SU-DHL-6 (cell line): ENCODE measurements around the gene SELENON.

Experiments used
- H2AFZ ChIP-seq: fragments of 200-600 bp; sonication (generic); 2 replicates; pipeline ENCODE4 v1.6.1; 2014; ENCODE audit warnings: low read depth, mild to moderate bottlenecking, moderate library complexity, mixed read lengths, antibody characterized with exemption, low read length; ENCODE audit not compliant: severe bottlenecking
- H3F3A ChIP-seq: fragments of 200-600 bp; shearing (Covaris generic); 2 replicates; pipeline ENCODE4 v1.6.0; 2016; ENCODE audit warnings: antibody characterized with exemption, mild to moderate bottlenecking; ENCODE audit not compliant: insufficient read depth
- H3K27ac ChIP-seq: fragments of 200-600 bp; sonication (generic); 2 replicates; pipeline ENCODE4 v1.5.1; 2016; ENCODE audit warnings: low read depth, mild to moderate bottlenecking, low read length, moderate library complexity, mixed read lengths
- H3K27me3 ChIP-seq: fragments of 200-600 bp; sonication (generic), shearing (Covaris generic); 2 replicates; pipeline ENCODE4 v1.6.0; 2014; ENCODE audit warnings: mild to moderate bottlenecking, low read length
- H3K36me3 ChIP-seq: fragments of 200-600 bp; sonication (generic); 2 replicates; pipeline ENCODE4 v1.6.1; 2014; ENCODE audit warnings: mild to moderate bottlenecking, low read length, mixed read lengths
- H3K4me2 ChIP-seq: fragments of 300-600, 200-600 bp; shearing (Covaris generic), sonication (generic); 2 replicates; pipeline ENCODE4 v1.6.0; 2014; ENCODE audit warnings: low read length, low read depth, mild to moderate bottlenecking; ENCODE audit not compliant: poor library complexity, severe bottlenecking
- H3K4me3 ChIP-seq: fragments of 200-600 bp; sonication (generic); 2 replicates; pipeline ENCODE4 v1.5.1; 2014; ENCODE audit warnings: antibody characterized with exemption, low read length, mild to moderate bottlenecking, mixed read lengths; ENCODE audit not compliant: insufficient read depth, poor library complexity, severe bottlenecking
- H3K79me2 ChIP-seq: fragments of 200-600 bp; sonication (generic); 2 replicates; pipeline ENCODE4 v1.6.1; 2014; ENCODE audit warnings: mild to moderate bottlenecking, low read length, moderate library complexity; ENCODE audit not compliant: insufficient read depth
- H3K9ac ChIP-seq: fragments of 200-600 bp; sonication (generic); 2 replicates; pipeline ENCODE4 v1.7.0; 2014; ENCODE audit warnings: mild to moderate bottlenecking, low read length
- H3K9me2 ChIP-seq: fragments of 200-600 bp; sonication (generic); replicated peaks from 2 replicates; pipeline ENCODE4 v1.6.1; 2014; ENCODE audit warnings: low read length; ENCODE audit not compliant: insufficient read depth
- H3K9me3 ChIP-seq: fragments of 200-600 bp; sonication (generic); 2 replicates; pipeline ENCODE4 v1.6.1; 2014; ENCODE audit warnings: low read length, mixed read lengths; ENCODE audit not compliant: insufficient read depth
- H4K20me1 ChIP-seq: fragments of 200-600 bp; sonication (generic); 2 replicates; pipeline ENCODE4 v1.6.1; 2014; ENCODE audit warnings: low read depth, mild to moderate bottlenecking, antibody characterized with exemption, low read length, moderate library complexity, mixed read lengths
- CTCF ChIP-seq: fragments of 200-600 bp; sonication (generic); IDR thresholded peaks from one replicate; pipeline ENCODE4 v1.5.1; 2017; ENCODE audit warnings: antibody characterized with exemption, mild to moderate bottlenecking, low read length, moderate library complexity; ENCODE audit not compliant: insufficient read depth, poor library complexity, severe bottlenecking
- EZH2phosphoT487 ChIP-seq: fragments of 200-600 bp; sonication (generic), shearing (Covaris generic); conservative IDR thresholded peaks from 2 replicates; pipeline ENCODE4 v1.6.1; 2018; ENCODE audit warnings: mild to moderate bottlenecking, antibody characterized with exemption, low read length, moderate library complexity, mixed read lengths

SELENON gene

GRCh38 chr1:25800703-25801377 is 847 bp downstream of the SELENON start:
- no peaks in the 10 kb centered on the region for H3K27me3 ChIP-seq
- no peaks in the 10 kb centered on the region for H3K79me2 ChIP-seq
- H3K9me3 ChIP-seq: no peaks in the 10 kb centered on the region
- H3K9me2 ChIP-seq: no peaks in the 10 kb centered on the region
- no peak overlapping the region for H3K4me3 ChIP-seq
- TF ChIP-seq CTCF (no peak), EZH2phosphoT487 (no peak)
- H3F3A ChIP-seq: no peaks in the 10 kb centered on the region
- no peak overlapping the region for H3K27ac ChIP-seq
- no peaks in the 10 kb centered on the region for H4K20me1 ChIP-seq
- no peak overlapping the region for H2AFZ ChIP-seq
- H3K9ac ChIP-seq: no peak overlapping the region
- peak overlapping the region; percentile 30 for H3K4me2 ChIP-seq
- no peaks in the 10 kb centered on the region for H3K36me3 ChIP-seq

DNA sequence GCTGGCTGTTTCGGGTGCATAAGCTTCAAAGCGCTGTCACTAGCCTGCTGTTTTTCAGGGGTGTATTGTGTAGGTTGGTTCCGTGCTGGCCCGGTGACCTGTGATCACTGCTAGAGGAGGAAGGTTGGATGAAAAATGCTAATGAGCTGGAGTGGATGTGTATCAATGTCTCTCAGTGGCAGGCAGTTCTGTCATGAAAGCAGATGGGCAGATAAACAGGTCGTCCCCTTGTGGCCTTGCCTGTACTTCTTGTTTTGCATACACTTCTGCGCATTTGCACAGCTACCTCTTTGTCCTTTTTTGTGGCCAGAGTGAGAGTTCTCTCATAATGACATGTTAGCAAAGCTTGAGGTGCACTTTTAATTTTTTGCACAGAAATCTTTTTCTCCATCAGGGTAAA is 2.9 kb downstream of the SELENON start:
- no peaks in the 10 kb centered on the region for H3K9me3 ChIP-seq
- no peaks in the 10 kb centered on the region for H4K20me1 ChIP-seq
- H3K4me2 ChIP-seq: no peak overlapping the region
- TF ChIP-seq EZH2phosphoT487: no peak
- TF ChIP-seq CTCF: no peak
- no peaks in the 10 kb centered on the region for H3K9me2 ChIP-seq
- H3K27me3 ChIP-seq: no peaks in the 10 kb centered on the region
- H3K79me2 ChIP-seq: no peaks in the 10 kb centered on the region
- H3K27ac ChIP-seq: no peak overlapping the region
- H3K36me3 ChIP-seq: no peaks in the 10 kb centered on the region
- no peak overlapping the region for H3K4me3 ChIP-seq
- H2AFZ ChIP-seq: no peak overlapping the region
- H3F3A ChIP-seq: no peaks in the 10 kb centered on the region
- no peak overlapping the region for H3K9ac ChIP-seq

- H3K9me3 ChIP-seq: no peaks in the 10 kb centered on the region
- H4K20me1 ChIP-seq: no peaks in the 10 kb centered on the region
- H3K9ac ChIP-seq: no peak overlapping the region
- H3K27me3 ChIP-seq: no peaks in the 10 kb centered on the region
- H3K79me2 ChIP-seq: no peaks in the 10 kb centered on the region
- no peaks in the 10 kb centered on the region for H3K9me2 ChIP-seq
- no peaks in the 10 kb centered on the region for H3K36me3 ChIP-seq
- no peak overlapping the region for H3K4me2 ChIP-seq
- H3K27ac ChIP-seq: no peak overlapping the region
- no peak overlapping the region for H3K4me3 ChIP-seq
- H2AFZ ChIP-seq: no peak overlapping the region
- H3F3A ChIP-seq: no peaks in the 10 kb centered on the region
- no peak for TF ChIP-seq EZH2phosphoT487
- TF ChIP-seq CTCF: no peak
Observed at GRCh38 chr1:25803368-25803767, 3.4 kb downstream of the SELENON start.
